Limb (tissue), 2 donors: Measurements from ENCODE around the gene FIBCD1.

Experiments
- DNase-seq, 2 donors: peaks; one replicate each; pipeline ENCODE4 v3.0.0-alpha.2; 2016; ENCODE audit errors: extremely low spot score in 2 of 2

The FIBCD1 gene

GRCh38 chr9:130936285-130937117 lies 2.5 kb downstream of the FIBCD1 start:
- no peak for DNase-seq

GRCh38 chr9:130935648-130936271 lies 3.3 kb downstream of the FIBCD1 start:
- DNase-seq = no peak

- peak in 1 of 2 donors; percentile 21 for DNase-seq
Measured at GRCh38 chr9:130934702-130935647, 4.1 kb downstream of the FIBCD1 start.

- DNase-seq = peak in 1 of 2 donors; percentile 20
Measured at GRCh38 chr9:130934246-130934645, 4.8 kb downstream of the FIBCD1 start.

- DNase-seq = no peak
Measured at GRCh38 chr9:130933114-130934046, 5.7 kb downstream of the FIBCD1 start.

- no peak for DNase-seq
Measured at GRCh38 chr9:130932255-130933079, 6.6 kb downstream of the FIBCD1 start.

- DNase-seq = peak in 1 of 2 donors; percentile 15
Measured at GRCh38 chr9:130931508-130932254, 7.4 kb downstream of the FIBCD1 start.

- DNase-seq = no peak
Measured at GRCh38 chr9:130930804-130931349, 8.2 kb downstream of the FIBCD1 start.

- no peak for DNase-seq
Measured at GRCh38 chr9:130930132-130930803, 8.8 kb downstream of the FIBCD1 start.

- no peak for DNase-seq
Measured at GRCh38 chr9:130929571-130930038, 9.4 kb downstream of the FIBCD1 start.

- DNase-seq = no peak
Measured at GRCh38 chr9:130927995-130928900, 10.8 kb downstream of the FIBCD1 start.

GRCh38 chr9:130927338-130927737 lies 11.7 kb downstream of the FIBCD1 start:
- no peak for DNase-seq

- DNase-seq = no peak
Measured at GRCh38 chr9:130925050-130925678, 13.9 kb downstream of the FIBCD1 start.

- no peak for DNase-seq
Measured at GRCh38 chr9:130924448-130924788, 14.6 kb downstream of the FIBCD1 start.

- no peak for DNase-seq
Measured at GRCh38 chr9:130923611-130924447, 15.2 kb downstream of the FIBCD1 start.
